OCI-LY1 (cell line): ENCODE results near the gene PPM1B.

ENCODE experiments used
- H2AFZ ChIP-seq: fragments of 200-600 bp; sonication (generic), shearing (Covaris generic); 2 replicates; pipeline ENCODE4 v1.6.0; 2014; ENCODE audit warnings: antibody characterized with exemption, mild to moderate bottlenecking, low read length
- H3F3A ChIP-seq: fragments of 200-600 bp; sonication (generic), shearing (Covaris generic); 2 replicates; pipeline ENCODE4 v1.6.0; 2014; ENCODE audit warnings: mild to moderate bottlenecking, antibody characterized with exemption, low read length, moderate library complexity; ENCODE audit not compliant: insufficient read depth
- H3K27ac ChIP-seq: fragments of 200-600 bp; sonication (generic); 2 replicates; pipeline ENCODE4 v1.5.1; 2014; ENCODE audit warnings: low read length, mixed run types, mild to moderate bottlenecking, low read depth; ENCODE audit not compliant: poor library complexity, severe bottlenecking
- H3K27me3 ChIP-seq: fragments of 200-600 bp; sonication (generic); 2 replicates; pipeline ENCODE4 v1.6.0; 2014; ENCODE audit warnings: antibody characterized with exemption, mild to moderate bottlenecking, low read length, moderate library complexity; ENCODE audit not compliant: insufficient read depth
- H3K36me3 ChIP-seq: fragments of 200-600 bp; sonication (generic); 2 replicates; pipeline ENCODE4 v1.6.1; 2014; ENCODE audit warnings: mild to moderate bottlenecking, antibody characterized with exemption, low read length, moderate library complexity, mixed read lengths; ENCODE audit not compliant: insufficient read depth
- H3K4me1 ChIP-seq: fragments of 200-600 bp; sonication (generic); 2 replicates; pipeline ENCODE4 v1.5.1; 2014; ENCODE audit warnings: mild to moderate bottlenecking, low read length, moderate library complexity; ENCODE audit not compliant: insufficient read depth, severe bottlenecking
- H3K4me2 ChIP-seq: fragments of 200-600 bp; sonication (generic), shearing (Covaris generic); 2 replicates; pipeline ENCODE4 v1.6.1; 2014; ENCODE audit warnings: low read length
- H3K4me3 ChIP-seq: fragments of 200-600 bp; sonication (generic); 2 replicates; pipeline ENCODE4 v1.5.1; 2014; ENCODE audit warnings: low read length, low read depth, mild to moderate bottlenecking, mixed read lengths; ENCODE audit not compliant: poor library complexity, severe bottlenecking
- H3K79me2 ChIP-seq: fragments of 200-600 bp; shearing (Covaris generic); 2 replicates; pipeline ENCODE4 v1.6.1; 2016; ENCODE audit warnings: mixed run types, low read length, mixed read lengths; ENCODE audit not compliant: insufficient read depth
- H3K9ac ChIP-seq: fragments of 200-600 bp; sonication (generic), shearing (Covaris generic); 2 replicates; pipeline ENCODE4 v1.6.1; 2014; ENCODE audit warnings: mild to moderate bottlenecking, low read length, mixed read lengths
- H3K9me2 ChIP-seq: fragments of 200-600 bp; sonication (generic), shearing (Covaris generic); 2 replicates; pipeline ENCODE4 v1.6.1; 2014; ENCODE audit warnings: low read depth, mild to moderate bottlenecking, low read length, mixed read lengths
- H3K9me3 ChIP-seq: fragments of 200-600 bp; shearing (Covaris generic); 2 replicates; pipeline ENCODE4 v1.6.1; 2014; ENCODE audit warnings: low read length, mixed read lengths
- H4K20me1 ChIP-seq: fragments of 200-600 bp; sonication (generic), shearing (Covaris generic); 2 replicates; pipeline ENCODE4 v1.6.0; 2016; ENCODE audit warnings: mild to moderate bottlenecking, low read length; ENCODE audit not compliant: insufficient read depth
- CTCF ChIP-seq: fragments of 200-600 bp; sonication (generic), shearing (Covaris generic); IDR thresholded peaks from 2 replicates; pipeline ENCODE4 v1.5.1; 2017; ENCODE audit warnings: mild to moderate bottlenecking, antibody characterized with exemption, low read length, moderate library complexity, mixed read lengths
- EZH2 ChIP-seq: fragments of 200-600 bp; sonication (generic), shearing (Covaris generic); IDR thresholded peaks from 2 replicates; pipeline ENCODE4 v1.8.0; 2017; ENCODE audit warnings: borderline replicate concordance, mixed run types, mild to moderate bottlenecking, antibody characterized with exemption, low read length, moderate library complexity, mixed read lengths

PPM1B gene

GRCh38 chr2:44273076-44273475 lies 104.4 kb downstream of the PPM1B start:
- H3K27ac ChIP-seq = no peak overlapping the region

GRCh38 chr2:44273596-44273995 lies 104.9 kb downstream of the PPM1B start:
- no peaks in the 10 kb centered on the region for H4K20me1 ChIP-seq
- no peak overlapping the region for H2AFZ ChIP-seq
- H3K79me2 ChIP-seq = no peaks in the 10 kb centered on the region
- TF ChIP-seq EZH2 (no peak), CTCF (no peak)
- no peak overlapping the region for H3K4me2 ChIP-seq
- H3K27ac ChIP-seq = no peak overlapping the region
- H3K9me3 ChIP-seq = no peaks in the 10 kb centered on the region
- H3K36me3 ChIP-seq = no peaks in the 10 kb centered on the region
- H3K4me1 ChIP-seq = no peaks in the 10 kb centered on the region
- no peaks in the 10 kb centered on the region for H3K27me3 ChIP-seq
- no peak overlapping the region for H3K4me3 ChIP-seq
- no peaks in the 10 kb centered on the region for H3F3A ChIP-seq
- no peak overlapping the region for H3K9ac ChIP-seq
- no peaks in the 10 kb centered on the region for H3K9me2 ChIP-seq

More at GRCh38 chr2:44273076-44273475, 104.4 kb downstream of the PPM1B start:
- Histone ChIP-seq H3K9ac (no peak overlapping the region), H3K27me3 (no peaks in the 10 kb centered on the region), H3K4me3 (no peak overlapping the region), H4K20me1 (no peaks in the 10 kb centered on the region), H3K36me3 (no peaks in the 10 kb centered on the region), H3K4me1 (no peaks in the 10 kb centered on the region), H3K79me2 (no peaks in the 10 kb centered on the region), H2AFZ (no peak overlapping the region), H3K9me2 (no peaks in the 10 kb centered on the region), H3K9me3 (no peaks in the 10 kb centered on the region), H3K4me2 (no peak overlapping the region), H3F3A (no peaks in the 10 kb centered on the region)
- TF ChIP-seq CTCF (no peak), EZH2 (no peak)

GRCh38 chr2:44275927-44276303 lies 107.2 kb downstream of the PPM1B start:
- no peak overlapping the region for H2AFZ ChIP-seq
- no peaks in the 10 kb centered on the region for H3K4me1 ChIP-seq
- no peaks in the 10 kb centered on the region for H3K9me2 ChIP-seq
- H3K4me2 ChIP-seq = no peak overlapping the region
- no peaks in the 10 kb centered on the region for H3F3A ChIP-seq
- H3K27me3 ChIP-seq = no peaks in the 10 kb centered on the region
- no peak for TF ChIP-seq CTCF
- no peak for TF ChIP-seq EZH2
- H3K36me3 ChIP-seq = no peaks in the 10 kb centered on the region
- H3K79me2 ChIP-seq = no peaks in the 10 kb centered on the region
- H4K20me1 ChIP-seq = no peaks in the 10 kb centered on the region
- no peak overlapping the region for H3K9ac ChIP-seq
- H3K27ac ChIP-seq = no peak overlapping the region
- no peak overlapping the region for H3K4me3 ChIP-seq
- no peaks in the 10 kb centered on the region for H3K9me3 ChIP-seq
